ENCODE data around the gene LHX3. TPM values are rescaled to one million over a fixed set of nuclear protein-coding genes. Genes with fewer than 3 reads are reported as not detected.

LHX3 gene
- total RNA-seq, 1 experiment from 2014 or later, result 0.07 TPM

GRCh38 chr9:136211006-136211405 lies 6.1 kb upstream of the LHX3 start:
- DNase-seq (ENCODE audit: extremely low read depth, low read depth), result no peak

GRCh38 chr9:136210276-136210675 lies 5.3 kb upstream of the LHX3 start:
- no peak for DNase-seq (ENCODE audit: extremely low read depth, low read depth)

GRCh38 chr9:136209786-136210185 lies 4.9 kb upstream of the LHX3 start:
- DNase-seq (ENCODE audit: extremely low read depth, low read depth), result no peak

DNA sequence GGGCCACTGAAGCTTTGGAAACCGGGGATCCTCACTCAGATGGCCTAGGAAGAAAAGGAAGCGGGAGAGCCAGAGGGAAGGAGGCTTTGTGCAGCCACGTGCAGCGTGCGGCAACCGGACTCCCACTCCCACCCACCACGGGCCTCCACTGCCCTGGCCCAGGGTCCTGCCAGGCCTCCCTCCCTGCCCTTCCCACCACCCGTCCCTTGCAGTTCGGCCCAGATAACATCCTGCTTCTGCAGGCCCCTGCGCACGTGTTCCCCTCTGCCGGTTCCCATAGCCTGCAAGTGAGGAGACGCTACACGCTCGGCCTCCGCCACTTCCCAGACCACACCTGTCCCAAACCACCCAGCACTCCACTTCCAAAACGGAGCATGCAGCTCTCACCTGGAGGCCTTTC lies 4.3 kb upstream of the LHX3 start:
- DNase-seq (ENCODE audit: extremely low read depth, low read depth), result no peak

DNA sequence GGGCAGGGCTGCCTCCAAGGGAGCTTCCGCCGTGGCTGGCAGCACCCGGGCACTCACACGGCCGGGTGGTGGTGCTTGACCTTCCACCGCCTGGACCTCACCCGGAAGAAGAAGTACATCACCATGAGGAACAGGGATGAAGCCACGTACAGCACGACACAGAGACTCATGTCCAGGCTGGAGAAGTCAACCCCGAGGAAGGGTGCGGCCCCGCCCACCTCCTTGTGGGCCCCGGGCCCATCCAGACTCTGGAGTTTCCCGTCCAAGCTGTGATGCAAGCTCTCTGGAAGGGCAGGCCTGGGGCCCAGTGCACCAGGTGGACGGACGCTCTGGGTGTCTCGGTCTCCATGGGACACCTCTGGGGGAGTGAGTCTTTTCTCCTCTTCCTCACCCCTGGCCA lies 3.7 kb upstream of the LHX3 start:
- DNase-seq (ENCODE audit: extremely low read depth, low read depth), result no peak

- no peak for DNase-seq (ENCODE audit: extremely low read depth, low read depth)
Measured at GRCh38 chr9:136207616-136208015, 2.7 kb upstream of the LHX3 start.

- no peak for DNase-seq (ENCODE audit: extremely low read depth, low read depth)
Measured at GRCh38 chr9:136206602-136207275, 1.8 kb upstream of the LHX3 start.

DNA sequence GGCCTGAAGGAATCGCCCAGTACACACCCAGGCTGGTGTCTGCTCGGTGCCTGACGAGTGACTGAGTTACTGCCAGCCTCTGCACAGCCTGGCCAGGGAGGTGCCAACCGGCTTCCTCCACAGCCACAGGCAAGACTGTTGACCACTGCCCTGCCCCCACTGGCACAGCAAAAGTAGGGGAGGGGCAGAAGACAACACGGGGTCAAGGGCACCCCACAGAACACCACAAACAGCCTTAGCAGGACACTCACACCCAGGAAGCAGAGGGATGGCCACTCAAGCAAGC lies 722 bp upstream of the LHX3 start:
- no peak for DNase-seq (ENCODE audit: extremely low read depth, low read depth)

DNA sequence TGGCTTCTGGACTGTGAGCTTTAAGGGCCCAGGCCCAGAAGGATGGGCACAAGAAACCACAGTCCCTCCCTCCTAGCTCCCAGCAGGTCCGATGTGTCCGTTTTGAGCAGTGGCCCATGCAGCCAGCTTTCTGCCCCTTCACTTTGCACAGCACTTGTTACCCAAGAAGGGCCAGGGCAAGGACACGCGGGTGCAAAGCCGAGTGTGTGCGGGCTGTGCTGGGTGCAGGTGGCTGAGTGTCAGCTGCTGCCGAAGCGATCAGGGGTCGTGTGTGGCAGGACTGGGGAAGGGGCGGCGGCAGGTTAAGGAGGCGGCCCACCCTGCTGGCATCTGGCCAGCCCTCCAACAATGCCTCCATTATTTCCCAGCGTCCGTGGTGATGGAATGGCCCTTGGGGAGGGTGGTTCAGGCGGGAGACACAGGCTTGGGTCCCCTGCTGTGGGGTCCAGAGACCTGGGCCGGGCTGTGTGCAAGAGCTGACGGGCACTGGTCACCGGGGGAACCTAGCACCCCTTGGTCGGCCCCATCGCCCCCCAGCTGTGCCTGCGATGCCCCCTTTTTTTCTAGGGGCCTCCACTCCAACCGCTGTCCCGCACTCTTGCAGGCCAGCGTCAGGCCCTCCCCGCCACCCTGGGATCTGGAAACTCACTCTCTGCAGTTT lies 653 bp downstream of the LHX3 start:
- DNase-seq (ENCODE audit: extremely low read depth, low read depth), result no peak

DNA sequence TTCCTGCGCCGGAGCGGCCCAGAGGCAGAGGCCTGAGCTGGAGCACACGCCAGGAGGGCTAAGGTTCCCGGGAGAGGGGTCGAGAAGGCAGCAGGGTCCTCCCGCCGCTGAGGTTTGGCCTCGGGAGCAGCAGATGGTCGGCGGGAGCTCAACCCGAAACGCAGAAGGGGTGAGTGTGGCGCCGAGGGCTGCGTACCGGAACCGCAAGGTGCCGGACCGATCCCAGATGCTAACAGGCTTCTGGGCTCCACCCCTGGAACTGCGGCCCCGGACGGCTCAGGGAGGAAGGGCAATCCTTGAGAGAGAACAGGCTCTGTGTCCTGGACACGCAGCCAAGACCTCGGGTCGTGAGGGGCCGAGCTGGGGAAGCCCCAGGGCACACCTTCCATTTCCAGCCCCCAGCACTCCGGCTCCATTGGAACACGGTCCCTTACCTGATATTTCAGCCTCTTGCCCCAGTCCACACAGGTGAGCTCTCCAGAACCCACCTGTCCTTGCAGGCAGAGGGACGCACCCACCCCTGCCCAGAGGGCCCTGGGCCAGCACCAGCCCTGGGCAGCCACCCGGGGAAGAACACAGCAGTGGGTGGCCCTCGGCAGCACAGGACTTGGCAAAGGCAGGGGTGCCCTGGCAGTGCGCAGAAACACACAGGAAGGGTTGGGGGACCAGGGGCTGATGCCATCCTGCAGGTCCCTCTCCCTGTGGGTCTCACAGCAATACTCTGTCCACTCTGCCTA lies 1.4 kb downstream of the LHX3 start:
- no peak for DNase-seq (ENCODE audit: extremely low read depth, low read depth)

DNA sequence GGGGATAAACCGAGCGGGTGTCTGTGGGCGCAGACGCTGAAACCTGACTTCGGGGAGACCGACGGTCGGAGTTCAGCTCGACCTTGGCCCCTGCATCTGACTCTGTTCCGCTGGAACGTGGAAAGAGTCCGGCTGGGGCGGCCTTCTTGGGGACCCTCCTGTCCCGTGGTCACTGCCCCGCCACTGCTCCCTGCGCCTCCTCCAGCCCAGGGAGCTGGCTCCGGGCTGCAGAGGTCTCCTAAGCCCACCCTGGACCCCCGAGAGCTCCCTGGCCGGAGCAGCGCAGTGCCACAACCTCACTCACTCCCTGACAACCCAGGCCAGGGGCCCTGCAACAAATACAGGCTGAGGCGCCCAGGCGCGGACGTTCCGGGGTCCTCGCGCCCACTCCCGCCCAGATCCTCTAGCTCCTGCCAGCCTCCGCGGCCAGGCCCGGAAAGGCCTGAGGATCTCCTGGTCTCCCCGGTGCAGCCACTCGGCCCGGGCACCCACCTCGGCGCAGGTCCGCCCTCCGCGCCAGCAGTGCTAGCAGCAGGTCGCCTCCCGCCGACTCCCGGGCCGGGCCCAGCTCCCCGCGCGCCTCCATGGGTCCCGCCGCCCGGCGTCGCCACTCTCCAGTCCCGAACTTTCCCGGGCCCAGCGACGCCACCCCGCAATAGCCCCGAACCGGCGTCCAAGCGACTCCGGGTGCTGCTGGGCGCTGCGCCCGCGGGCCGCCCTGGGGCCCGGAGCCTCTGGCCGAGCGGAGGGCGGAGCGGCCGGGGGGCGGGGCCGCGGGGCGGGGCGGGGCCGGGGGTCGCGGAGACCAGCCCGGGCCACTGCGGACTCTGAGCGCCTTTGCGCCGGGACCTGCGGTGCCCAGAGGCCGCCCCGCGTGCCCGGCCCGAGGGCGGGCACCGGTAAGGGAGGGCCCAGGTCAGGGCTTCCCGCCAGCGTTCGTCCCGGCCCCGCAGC lies 2.2 kb downstream of the LHX3 start:
- DNase-seq (ENCODE audit: extremely low read depth, low read depth), result no peak

GRCh38 chr9:136201609-136202453 lies 3.1 kb downstream of the LHX3 start:
- DNase-seq (ENCODE audit: extremely low read depth, low read depth), result no peak

DNA sequence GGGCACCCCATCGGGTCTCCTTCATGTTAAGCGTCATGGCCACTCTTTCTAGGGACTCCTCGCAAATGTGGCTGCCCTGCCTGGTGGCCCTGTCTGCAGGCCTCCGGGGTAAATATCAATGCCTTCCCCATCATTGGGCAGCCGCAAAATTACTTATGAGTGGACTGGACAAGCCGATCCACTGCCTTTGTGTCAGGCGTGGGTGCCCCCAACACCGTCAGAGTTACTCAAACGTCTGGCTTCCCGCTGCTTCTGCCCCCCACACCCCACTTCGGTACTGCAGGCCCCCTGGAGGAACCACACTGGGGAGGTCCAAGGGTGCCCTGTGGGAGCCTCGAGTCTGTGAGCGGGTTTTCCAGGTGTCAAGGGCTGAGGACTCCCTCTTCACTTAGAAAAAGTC lies 3.8 kb downstream of the LHX3 start:
- DNase-seq (ENCODE audit: extremely low read depth, low read depth), result no peak

GRCh38 chr9:136200424-136200823 lies 4.5 kb downstream of the LHX3 start:
- DNase-seq (ENCODE audit: extremely low read depth, low read depth), result no peak

DNA sequence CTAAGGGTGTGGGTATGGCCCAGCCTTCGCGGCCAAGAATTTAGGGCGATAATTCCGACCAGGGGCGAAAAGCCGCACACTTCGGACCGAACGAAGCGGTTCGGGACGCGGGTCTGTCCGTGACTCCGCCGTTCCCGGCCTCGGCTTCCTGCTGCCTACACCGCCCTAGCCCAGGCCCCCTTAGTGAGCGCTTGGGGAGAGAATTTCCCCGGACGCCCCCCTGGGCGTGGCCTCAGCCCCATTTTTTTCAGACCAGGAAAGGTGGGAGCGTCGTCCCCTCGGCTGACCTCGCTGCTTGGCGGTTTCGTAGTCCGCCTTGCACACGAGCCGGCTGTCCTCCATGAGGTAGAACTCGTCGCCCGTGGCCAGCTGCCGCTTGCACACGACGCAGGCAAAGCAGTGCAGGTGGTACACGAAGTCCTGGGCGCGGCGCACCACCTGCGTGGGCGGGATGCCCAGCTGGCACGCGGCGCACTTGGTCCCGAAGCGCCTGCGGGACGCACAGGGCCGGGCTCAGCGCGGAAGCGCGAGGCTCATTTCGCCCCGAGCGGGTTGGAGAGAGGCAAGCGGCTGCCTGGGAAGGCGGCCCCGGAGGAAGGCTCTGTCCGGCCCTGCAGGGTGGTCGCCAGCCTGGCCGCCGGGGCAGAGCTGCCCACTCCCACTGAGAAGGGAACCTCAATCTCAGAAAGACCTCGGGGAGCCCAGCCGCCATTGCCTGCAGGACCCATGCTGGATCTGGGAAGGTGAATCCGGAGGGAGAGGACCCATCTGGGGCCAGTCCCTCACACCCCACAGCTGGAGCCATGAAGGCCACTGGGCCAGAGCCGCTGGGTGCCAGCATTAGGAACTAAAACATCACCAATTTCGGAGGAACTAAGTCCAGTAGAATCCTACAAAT lies 5.3 kb downstream of the LHX3 start:
- no peak for DNase-seq (ENCODE audit: extremely low read depth, low read depth)

DNA sequence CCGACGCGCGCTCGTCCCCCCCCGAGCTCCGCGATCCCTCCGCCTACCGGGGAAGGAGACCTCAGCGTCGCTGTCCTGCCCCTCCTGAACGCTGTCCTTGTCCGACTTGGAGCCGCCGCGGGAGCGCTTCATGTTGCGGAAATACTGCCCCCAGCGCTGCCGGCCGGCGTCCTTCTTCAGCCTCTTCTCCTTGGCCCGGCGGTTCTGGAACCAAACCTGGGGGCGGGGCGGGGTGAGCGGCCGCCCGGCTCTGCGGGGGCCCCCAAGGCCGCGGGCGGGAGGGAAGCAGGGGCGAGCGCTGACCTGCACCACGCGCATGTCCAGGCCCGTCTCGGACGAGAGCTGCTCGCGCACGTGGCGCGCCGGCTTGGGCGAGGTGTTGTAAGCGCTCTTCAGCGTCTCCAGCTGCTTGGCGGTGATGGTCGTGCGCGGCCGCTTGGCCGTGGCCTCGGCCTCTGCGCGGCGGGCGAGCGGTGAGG lies 6.3 kb downstream of the LHX3 start:
- DNase-seq (ENCODE audit: extremely low read depth, low read depth), result no peak

DNA sequence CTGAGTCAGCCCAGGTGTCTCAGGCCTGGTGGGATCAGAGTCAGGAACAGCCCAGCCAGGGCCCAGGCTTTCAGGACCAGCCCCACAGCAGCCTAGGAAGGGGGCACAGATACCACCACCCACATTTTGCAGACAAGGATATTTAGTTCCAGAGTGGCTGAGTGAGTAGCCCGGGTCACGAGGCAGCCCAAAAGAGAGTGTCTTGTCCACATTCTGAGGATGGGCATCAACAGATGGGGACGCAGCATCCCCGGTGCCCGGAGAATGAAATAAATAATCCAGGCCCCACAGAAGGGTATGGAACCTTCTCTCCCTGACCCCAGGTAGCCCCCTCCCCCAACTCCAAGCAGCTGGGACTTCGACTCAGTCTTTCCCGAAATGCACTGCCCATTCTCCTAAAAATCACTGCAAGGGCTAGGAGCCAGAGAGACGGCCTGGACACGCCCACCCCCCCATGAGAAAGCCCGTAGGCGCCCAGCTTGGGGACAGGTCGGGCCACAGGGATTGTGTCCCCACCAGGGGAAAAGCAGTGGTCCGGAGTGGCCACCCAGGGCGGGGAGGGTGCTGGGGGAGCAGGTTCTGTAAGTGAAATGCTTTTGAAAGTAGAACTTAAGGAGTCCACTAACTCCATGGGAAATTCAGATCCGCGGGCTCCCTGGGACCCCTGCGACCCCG lies 6.9 kb downstream of the LHX3 start:
- DNase-seq (ENCODE audit: extremely low read depth, low read depth), result no peak

DNA sequence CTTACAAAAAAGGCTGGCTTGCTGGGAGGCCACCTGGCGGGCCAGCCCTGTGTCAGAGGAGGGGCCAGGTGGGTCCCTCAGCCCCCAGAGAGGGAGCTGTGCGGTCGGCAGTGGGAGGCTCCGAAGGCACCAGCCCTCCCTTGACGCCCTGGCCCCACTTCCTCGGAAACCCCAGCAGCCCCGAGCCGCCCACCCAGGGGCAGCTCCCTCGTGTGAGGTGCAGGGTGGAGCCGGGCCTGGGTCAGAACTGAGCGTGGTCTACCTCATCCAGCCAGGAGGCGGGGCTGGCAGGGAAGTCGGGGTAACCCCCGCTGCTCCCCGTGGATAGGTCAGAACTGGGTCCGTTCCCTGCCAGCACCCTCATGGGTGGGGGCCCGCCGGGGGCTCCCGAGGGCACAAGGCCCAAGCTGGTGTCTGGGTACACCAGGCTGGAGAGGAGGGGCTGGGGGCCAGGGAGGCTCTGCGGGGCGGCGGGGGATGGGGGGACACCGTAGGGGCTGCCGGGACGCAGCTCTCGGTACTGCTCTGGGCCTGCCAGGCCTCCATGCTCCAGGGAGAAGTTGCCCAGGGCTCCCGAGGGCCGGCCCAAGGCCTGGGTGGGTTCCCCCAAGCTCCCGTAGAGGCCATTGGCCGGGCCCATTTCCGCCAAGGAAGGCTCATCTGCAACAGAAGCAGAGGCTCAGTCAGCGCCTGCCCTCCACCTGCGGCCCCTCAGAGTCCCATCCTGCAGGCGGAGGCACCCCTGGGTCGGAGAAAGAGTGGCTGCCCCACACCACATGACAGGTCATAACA lies 7.6 kb downstream of the LHX3 start:
- no peak for DNase-seq (ENCODE audit: extremely low read depth, low read depth)

Measured in NCI-H460 (cell line).